Stomach (tissue), 4 donors: ENCODE measurements around the gene MSI2.

ENCODE experiments used
- CTCF ChIP-seq, 7 experiments: fragments of 450-650 bp in 4 of 7; fragments of 200-600 bp in 3 of 7; sonication (generic) in 3 of 7; IDR thresholded peaks; one replicate each; pipeline ENCODE4 v1.5.1; 2016 to 2019; ENCODE audit warnings: antibody characterized with exemption in 7 of 7, control low read depth in 2 of 7, mild to moderate bottlenecking in 1 of 7
- POLR2A ChIP-seq, 4 donors: fragments of 450-650 bp; IDR thresholded peaks; one replicate each; pipeline ENCODE4 v1.6.1; 2016; ENCODE audit warnings: antibody characterized with exemption in 4 of 4, control low read depth in 2 of 4, mild to moderate bottlenecking in 1 of 4, moderate library complexity in 1 of 4

- TF ChIP-seq CTCF (IDR thresholded peaks at IDR 0.05), result no peak
- no peak for TF ChIP-seq POLR2A (IDR thresholded peaks at IDR 0.05)
Observed at GRCh38 chr17:57674894-57675293, 418.6 kb downstream of the MSI2 start.
